GM23338 (cell line): Measurements from ENCODE around the gene GLI1. TPM values are rescaled to one million over a fixed set of nuclear protein-coding genes. Genes with fewer than 3 reads are reported as not detected.

Experiments
- ATAC-seq: fragments of 200-7000 bp; cut with Tn5 transposase; 3 replicates; pipeline ENCODE4 v1.9.1; 2020
- DNase-seq: peaks from one replicate; pipeline ENCODE4 v3.0.0-alpha.2; 2015; ENCODE audit warnings: low spot score
- H2AFZ ChIP-seq: fragments of 200-600 bp; sonication (generic); 2 replicates; pipeline ENCODE4 v1.8.0; 2016; ENCODE audit warnings: antibody characterized with exemption, mild to moderate bottlenecking, moderate library complexity
- H3F3A ChIP-seq: fragments of 200-600 bp; sonication (generic); replicated peaks from 2 replicates; pipeline ENCODE4 v1.8.0; 2017; ENCODE audit warnings: antibody characterized with exemption, mixed run types, low read depth
- H3K27ac ChIP-seq: fragments of 200-600 bp; sonication (generic); 2 replicates; pipeline ENCODE4 v1.6.1; 2016; ENCODE audit warnings: low read depth
- H3K27me3 ChIP-seq: fragments of 200-600 bp; sonication (generic); 2 replicates; pipeline ENCODE4 v1.8.0; 2016; ENCODE audit warnings: mild to moderate bottlenecking, mixed run types, moderate library complexity; ENCODE audit not compliant: insufficient read depth
- H3K36me3 ChIP-seq: fragments of 200-600 bp; sonication (generic); 2 replicates; pipeline ENCODE4 v1.8.0; 2016; ENCODE audit warnings: mild to moderate bottlenecking; ENCODE audit not compliant: insufficient read depth
- H3K4me1 ChIP-seq: fragments of 200-600 bp; sonication (generic); 2 replicates; pipeline ENCODE4 v1.8.0; 2016; ENCODE audit warnings: mild to moderate bottlenecking, moderate library complexity; ENCODE audit not compliant: insufficient read depth
- H3K4me2 ChIP-seq: fragments of 200-600 bp; sonication (generic); 2 replicates; pipeline ENCODE4 v1.7.1; 2017; ENCODE audit warnings: mixed run types
- H3K4me3 ChIP-seq: fragments of 200-600 bp; sonication (generic); 2 replicates; pipeline ENCODE4 v1.6.1; 2016; ENCODE audit warnings: mixed run types
- H3K79me2 ChIP-seq: fragments of 200-600 bp; sonication (generic); replicated peaks from 2 replicates; pipeline ENCODE4 v1.8.0; 2017; ENCODE audit warnings: mild to moderate bottlenecking; ENCODE audit not compliant: insufficient read depth
- H3K9me2 ChIP-seq: fragments of 200-600 bp; sonication (generic); 2 replicates; pipeline ENCODE4 v1.8.0; 2017; ENCODE audit not compliant: insufficient read depth
- H4K20me1 ChIP-seq: fragments of 200-600 bp; sonication (generic); replicated peaks from 2 replicates; pipeline ENCODE4 v1.8.0; 2017; ENCODE audit warnings: mild to moderate bottlenecking; ENCODE audit not compliant: insufficient read depth
- H3K27ac Mint-ChIP-seq: 2 replicates; pipeline ENCODE4 v1.8.0; 2020; ENCODE audit warnings: inconsistent platforms, mild to moderate bottlenecking, moderate library complexity, mixed read lengths
- H3K27me3 Mint-ChIP-seq: 3 replicates; pipeline ENCODE4 v1.8.0; 2022; ENCODE audit warnings: low read depth, mild to moderate bottlenecking, moderate library complexity, mixed read lengths, inconsistent platforms; ENCODE audit not compliant: insufficient read depth, poor library complexity
- H3K36me3 Mint-ChIP-seq: 3 replicates; pipeline ENCODE4 v1.8.0; 2021; ENCODE audit warnings: low read depth, mild to moderate bottlenecking, inconsistent platforms, moderate library complexity, mixed read lengths
- H3K4me1 Mint-ChIP-seq: 3 replicates; pipeline ENCODE4 v1.8.0; 2020; ENCODE audit warnings: mild to moderate bottlenecking, inconsistent platforms, mixed read lengths
- H3K4me3 Mint-ChIP-seq: 3 replicates; pipeline ENCODE4 v1.8.0; 2021; ENCODE audit warnings: moderate library complexity, mild to moderate bottlenecking, inconsistent platforms, mixed read lengths
- H3K9me3 Mint-ChIP-seq: 3 replicates; pipeline ENCODE4 v1.8.0; 2020; ENCODE audit warnings: moderate library complexity, mild to moderate bottlenecking, inconsistent platforms, mixed read lengths
- CTCF ChIP-seq, 2 experiments: fragments of 200-600 bp in 1 of 2; sonication (generic) in 1 of 2; conservative IDR thresholded peaks; 2 replicates each; pipeline versions ENCODE4 v1.5.1 to v1.6.1; 2016 to 2017; ENCODE audit warnings: antibody characterized with exemption in 2 of 2, low read depth in 2 of 2, mild to moderate bottlenecking in 2 of 2, moderate library complexity in 1 of 2
- EZH2 ChIP-seq: fragments of 200-600 bp; sonication (generic); IDR thresholded peaks from one replicate; pipeline ENCODE4 v1.8.0; 2017; ENCODE audit warnings: antibody characterized with exemption, mild to moderate bottlenecking, low read depth; ENCODE audit not compliant: unreplicated experiment
- EZH2phosphoT487 ChIP-seq: fragments of 200-600 bp; sonication (generic); IDR thresholded peaks from one replicate; pipeline ENCODE4 v1.8.1; 2018; ENCODE audit warnings: antibody characterized with exemption; ENCODE audit not compliant: unreplicated experiment
- JUNB ChIP-seq: IDR thresholded peaks from one replicate; pipeline ENCODE4 v1.6.1; 2016; ENCODE audit warnings: antibody characterized with exemption; ENCODE audit not compliant: unreplicated experiment
- NANOG ChIP-seq: IDR thresholded peaks from 2 replicates; pipeline ENCODE4 v1.6.1; 2016; ENCODE audit warnings: antibody characterized with exemption, borderline replicate concordance
- POLR2AphosphoS5 ChIP-seq: IDR thresholded peaks from 2 replicates; pipeline ENCODE4 v1.6.1; 2016; ENCODE audit warnings: antibody characterized with exemption, low read depth
- REST ChIP-seq: IDR thresholded peaks from one replicate; pipeline ENCODE4 v1.6.1; 2018; ENCODE audit warnings: antibody characterized with exemption; ENCODE audit not compliant: unreplicated experiment
- ZNF114 ChIP-seq: fragments of 250-450 bp; sonication (Bioruptor Pico); IDR thresholded peaks from 2 replicates; pipeline ENCODE4 v1.5.0; 2020; ENCODE audit warnings: mild to moderate bottlenecking, moderate library complexity
- ZNF331 ChIP-seq: fragments of 250-450 bp; sonication (Bioruptor Pico); IDR thresholded peaks from 2 replicates; pipeline ENCODE4 v1.5.0; 2020; ENCODE audit warnings: low read depth, mild to moderate bottlenecking, moderate library complexity
- ZNF462 ChIP-seq: fragments of 250-450 bp; sonication (Bioruptor Pico); IDR thresholded peaks from 2 replicates; pipeline ENCODE4 v1.5.0; 2020; ENCODE audit warnings: mild to moderate bottlenecking, moderate library complexity
- polyA plus RNA-seq: library from polyadenylated mRNA; unstranded; fragments of >200 nt; fragmentation: Nextera tagmentation; extraction: Ambion mirVana; gene quantifications from 2 replicates; pipeline ENCODE4 v1.2.1, GENCODE V29; 2016
- total RNA-seq: library from RNA; depleted of rRNA; stranded (reverse); fragments of >200 nt; shearing (Covaris generic); gene quantifications from 2 replicates; pipeline ENCODE4 v1.2.3, GENCODE V29; 2014

GLI1 gene
- total and polyA plus RNA-seq, 2 experiments from 2014 or later = 5.6 to 18.1 TPM

GRCh38 chr12:57460468-57460784, 841 bp downstream of the GLI1 start:
- Histone ChIP-seq H4K20me1 (no peaks in the 10 kb centered on the region; the same call in 1 of the 2 replicates), H3K9me2 (no peaks in the 10 kb centered on the region), H3K4me3 (peak overlapping the region; percentile 97), H3K36me3 (no peaks in the 10 kb centered on the region), H3K27ac (peak overlapping the region; percentile 100), H2AFZ (no peak overlapping the region), H3K79me2 (peaks cover 23% of the 10 kb centered on the region), H3F3A (peaks cover 25% of the 10 kb centered on the region), H3K27me3 (no peaks in the 10 kb centered on the region), H3K4me2 (peak overlapping the region; percentile 100), H3K4me1 (peaks cover 35% of the 10 kb centered on the region)
- Mint-ChIP-seq H3K4me3 (peak overlapping the region; percentile 82), H3K4me1 (peaks cover 41% of the 10 kb centered on the region), H3K36me3 (peaks cover 30% of the 10 kb centered on the region), H3K27me3 (peaks cover 43% of the 10 kb centered on the region), H3K9me3 (no peaks in the 10 kb centered on the region; the same call in 2 of the 3 replicates), H3K27ac (no peak overlapping the region; the same call in 1 of the 2 replicates)
- DNase-seq = no peak
- no peak for ATAC-seq
- no peak for TF ChIP-seq JUNB
- TF ChIP-seq ZNF114 (CRISPR knock-in tag) = no peak
- TF ChIP-seq POLR2AphosphoS5 = no peak
- TF ChIP-seq CTCF (conservative IDR thresholded peaks at IDR 0.05; ENCODE audit: low read depth in 2 of 2) = no peak
- no peak for TF ChIP-seq REST
- no peak for TF ChIP-seq ZNF462 (CRISPR knock-in tag)
- no peak for TF ChIP-seq NANOG
- TF ChIP-seq EZH2phosphoT487 = no peak
- no peak for TF ChIP-seq EZH2
- TF ChIP-seq ZNF331 = no peak
